Measurements from ENCODE around the gene ADGRA3. TPM values are rescaled to one million over a fixed set of nuclear protein-coding genes. Genes with fewer than 3 reads are reported as not detected.

ADGRA3 gene
- total RNA-seq, 1 experiment from 2014 or later, result 41.2 TPM

GRCh38 chr4:22473268-22473667 is 42.6 kb downstream of the ADGRA3 start:
- no peak overlapping the region for H3K27ac ChIP-seq (ENCODE audit: low read length)
- no peak for ATAC-seq
- in situ Hi-C loops (cut with HindIII; ENCODE audit: low pct_unique_long_range_greater_than_20kb, low sequenced_read_pairs), result no loop called here
- no TSS peak for BruUV-seq (replicated peaks)
- no peaks in the 10 kb centered on the region for H3K9me3 ChIP-seq (ENCODE audit: control insufficient read depth, insufficient read depth, low read depth, low read length)
- POLR2A ChIA-PET, result no interaction called here
- H3K27me3 ChIP-seq (ENCODE audit: control insufficient read depth, insufficient read depth, low read length), result no peaks in the 10 kb centered on the region
- H3K36me3 ChIP-seq (ENCODE audit: control insufficient read depth, insufficient read depth, low read length), result no peaks in the 10 kb centered on the region
- intact Hi-C loops (cut with micrococcal nuclease; ENCODE audit: unreplicated experiment), result no loop called here
- H3K4me3 ChIP-seq (ENCODE audit: low read depth in 2 of 2, low read length in 2 of 2), result no peak overlapping the region
- peaks cover 3% of the 10 kb centered on the region; the same call in 1 of the 2 replicates for H3K4me1 ChIP-seq (ENCODE audit: control insufficient read depth, insufficient read depth, low read length)
- TF ChIP-seq POLR2AphosphoS5 (IDR thresholded peaks at IDR 0.05; ENCODE audit: low read depth, low read length) (no peak), SIN3A (IDR thresholded peaks at IDR 0.05; ENCODE audit: borderline replicate concordance, insufficient read depth, low read depth, low read length) (no peak), CTCF (IDR thresholded peaks at IDR 0.05) (no peak), TCF7L2 (IDR thresholded peaks at IDR 0.05; ENCODE audit: low read depth, low read length) (no peak)
- TF ChIP-seq, protein P1, sequence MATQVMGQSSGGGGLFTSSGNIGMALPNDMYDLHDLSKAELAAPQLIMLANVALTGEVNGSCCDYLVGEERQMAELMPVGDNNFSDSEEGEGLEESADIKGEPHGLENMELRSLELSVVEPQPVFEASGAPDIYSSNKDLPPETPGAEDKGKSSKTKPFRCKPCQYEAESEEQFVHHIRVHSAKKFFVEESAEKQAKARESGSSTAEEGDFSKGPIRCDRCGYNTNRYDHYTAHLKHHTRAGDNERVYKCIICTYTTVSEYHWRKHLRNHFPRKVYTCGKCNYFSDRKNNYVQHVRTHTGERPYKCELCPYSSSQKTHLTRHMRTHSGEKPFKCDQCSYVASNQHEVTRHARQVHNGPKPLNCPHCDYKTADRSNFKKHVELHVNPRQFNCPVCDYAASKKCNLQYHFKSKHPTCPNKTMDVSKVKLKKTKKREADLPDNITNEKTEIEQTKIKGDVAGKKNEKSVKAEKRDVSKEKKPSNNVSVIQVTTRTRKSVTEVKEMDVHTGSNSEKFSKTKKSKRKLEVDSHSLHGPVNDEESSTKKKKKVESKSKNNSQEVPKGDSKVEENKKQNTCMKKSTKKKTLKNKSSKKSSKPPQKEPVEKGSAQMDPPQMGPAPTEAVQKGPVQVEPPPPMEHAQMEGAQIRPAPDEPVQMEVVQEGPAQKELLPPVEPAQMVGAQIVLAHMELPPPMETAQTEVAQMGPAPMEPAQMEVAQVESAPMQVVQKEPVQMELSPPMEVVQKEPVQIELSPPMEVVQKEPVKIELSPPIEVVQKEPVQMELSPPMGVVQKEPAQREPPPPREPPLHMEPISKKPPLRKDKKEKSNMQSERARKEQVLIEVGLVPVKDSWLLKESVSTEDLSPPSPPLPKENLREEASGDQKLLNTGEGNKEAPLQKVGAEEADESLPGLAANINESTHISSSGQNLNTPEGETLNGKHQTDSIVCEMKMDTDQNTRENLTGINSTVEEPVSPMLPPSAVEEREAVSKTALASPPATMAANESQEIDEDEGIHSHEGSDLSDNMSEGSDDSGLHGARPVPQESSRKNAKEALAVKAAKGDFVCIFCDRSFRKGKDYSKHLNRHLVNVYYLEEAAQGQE (IDR thresholded peaks at IDR 0.05; ENCODE audit: insufficient read depth in 1 of 2, low read depth in 2 of 2, low read length in 1 of 2), result no peak
- CTCF ChIA-PET, result no interaction called here
- DNase-seq (ENCODE audit: low read depth, low spot score), result no peak

DNA sequence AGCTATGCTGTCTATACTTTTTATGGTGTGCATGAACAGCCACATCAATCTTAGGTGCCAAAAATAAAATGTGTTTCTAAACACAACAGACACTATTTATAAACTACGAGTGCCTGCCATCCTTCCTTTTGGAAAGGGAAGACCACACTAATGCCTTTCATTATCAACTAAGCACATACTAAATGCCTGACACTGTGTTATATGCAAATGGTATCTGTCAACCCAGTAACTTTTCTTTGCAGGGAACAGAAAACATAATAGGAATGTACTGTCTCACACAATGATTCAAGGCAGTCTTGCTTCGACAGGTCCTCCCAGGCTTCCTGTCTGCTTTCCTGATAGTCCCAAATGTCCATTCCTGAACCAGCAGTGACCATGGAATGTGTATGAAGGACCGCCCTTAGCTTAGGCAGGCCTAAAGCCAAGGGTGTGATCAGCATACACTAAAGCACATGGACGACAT is 43.8 kb downstream of the ADGRA3 start:
- POLR2A ChIA-PET, result no interaction called here

More for the DNA sequence above, 43.8 kb downstream of the ADGRA3 start:
- in situ Hi-C loops (cut with HindIII; ENCODE audit: low pct_unique_long_range_greater_than_20kb, low sequenced_read_pairs) (no loop called here), intact Hi-C loops (cut with micrococcal nuclease; ENCODE audit: unreplicated experiment) (no loop called here)
- TF ChIP-seq SIN3A (IDR thresholded peaks at IDR 0.05; ENCODE audit: borderline replicate concordance, insufficient read depth, low read depth, low read length) (no peak), TCF7L2 (IDR thresholded peaks at IDR 0.05; ENCODE audit: low read depth, low read length) (no peak), POLR2AphosphoS5 (IDR thresholded peaks at IDR 0.05; ENCODE audit: low read depth, low read length) (no peak), CTCF (IDR thresholded peaks at IDR 0.05) (no peak)
- TF ChIP-seq, protein P1 (IDR thresholded peaks at IDR 0.05; ENCODE audit: insufficient read depth in 1 of 2, low read depth in 2 of 2, low read length in 1 of 2), result no peak
- Histone ChIP-seq H3K4me3 (ENCODE audit: low read depth in 2 of 2, low read length in 2 of 2) (no peak overlapping the region), H3K4me1 (ENCODE audit: control insufficient read depth, insufficient read depth, low read length) (peaks cover 3% of the 10 kb centered on the region; the same call in 1 of the 2 replicates), H3K27me3 (ENCODE audit: control insufficient read depth, insufficient read depth, low read length) (no peaks in the 10 kb centered on the region), H3K27ac (ENCODE audit: low read length) (no peak overlapping the region), H3K36me3 (ENCODE audit: control insufficient read depth, insufficient read depth, low read length) (no peaks in the 10 kb centered on the region), H3K9me3 (ENCODE audit: control insufficient read depth, insufficient read depth, low read depth, low read length) (no peaks in the 10 kb centered on the region)
- ATAC-seq (no peak), DNase-seq (ENCODE audit: low read depth, low spot score) (no peak)
- CTCF ChIA-PET, result no interaction called here
- BruUV-seq (replicated peaks), result no TSS peak
